ENCODE data around the gene PDCD1.
A peak's percentile ranks its signal among the peaks of the same experiment; 100 is the strongest.
"Not testable (repeated sequence)": the region's sequence is repeated elsewhere in the genome, so short reads cannot be mapped to it uniquely, and the experiment has no call there.

PDCD1 gene

GRCh38 chr2:241858206-241859016, at the start of gene PDCD1:
Gene PDCD1 (minus strand): TSS chr2:241858894. CDS start chr2:241858838, 56 bp downstream.
- peak; percentile 50 to 75 for DNase-seq

- DNase-seq = not testable (repeated sequence)
Observed at GRCh38 chr2:241907831-241908230, 49.1 kb upstream of the PDCD1 start.

GRCh38 chr2:241906826-241907570, 48.3 kb upstream of the PDCD1 start:
- no peak for DNase-seq

- DNase-seq = not testable (repeated sequence)
Observed at GRCh38 chr2:241906378-241906770, 47.7 kb upstream of the PDCD1 start.

GRCh38 chr2:241905716-241906377, 47.2 kb upstream of the PDCD1 start:
- DNase-seq = no peak

- DNase-seq = no peak
Observed at GRCh38 chr2:241904791-241905710, 46.4 kb upstream of the PDCD1 start.

GRCh38 chr2:241904011-241904718, 45.5 kb upstream of the PDCD1 start:
- no peak for DNase-seq

- no peak for DNase-seq
Observed at GRCh38 chr2:241903121-241904010, 44.7 kb upstream of the PDCD1 start.

GRCh38 chr2:241902357-241902991, 43.8 kb upstream of the PDCD1 start:
- no peak for DNase-seq

- no peak for DNase-seq
Observed at GRCh38 chr2:241901500-241902351, 43.0 kb upstream of the PDCD1 start.

GRCh38 chr2:241901018-241901380, 42.3 kb upstream of the PDCD1 start:
- no peak for DNase-seq

GRCh38 chr2:241900251-241901017, 41.7 kb upstream of the PDCD1 start:
- DNase-seq = no peak

GRCh38 chr2:241898463-241899270, 40.0 kb upstream of the PDCD1 start:
- no peak for DNase-seq

- no peak for DNase-seq
Observed at GRCh38 chr2:241897231-241897916, 38.7 kb upstream of the PDCD1 start.

GRCh38 chr2:241896746-241897201, 38.1 kb upstream of the PDCD1 start:
- no peak for DNase-seq

- DNase-seq = peak; percentile 21 to 42
Observed at GRCh38 chr2:241895712-241896641, 37.3 kb upstream of the PDCD1 start.
